Prostate gland (tissue), 2 donors: ENCODE data around the gene CENPW. TPM values are rescaled to one million over a fixed set of nuclear protein-coding genes. Genes with fewer than 3 reads are reported as not detected.

Experiments used
- DNase-seq: peaks from one replicate; pipeline ENCODE4 v3.0.0-alpha.2; 2019; ENCODE audit warnings: low spot score
- H3K27ac ChIP-seq, 2 donors: fragments of 200-600 bp; sonication (generic); 2 replicates each; pipeline ENCODE4 v1.5.1; 2017 to 2019
- H3K27me3 ChIP-seq: fragments of 200-600 bp; sonication (generic); replicated peaks from 2 replicates; pipeline ENCODE4 v1.5.1; 2019; ENCODE audit not compliant: insufficient read depth
- H3K36me3 ChIP-seq, 2 donors: fragments of 200-600 bp; sonication (generic); 1 replicate in 1 of 2; 2 replicates in 1 of 2; pipeline versions ENCODE4 v1.5.1 to v1.8.1; 2017 to 2019
- H3K4me1 ChIP-seq: fragments of 200-600 bp; sonication (generic); replicated peaks from 2 replicates; pipeline ENCODE4 v1.5.1; 2019
- H3K4me3 ChIP-seq, 2 donors: fragments of 200-600 bp; sonication (generic); 2 replicates each; pipeline ENCODE4 v1.5.1; 2017 to 2019
- H3K9me3 ChIP-seq: fragments of 200-600 bp; sonication (generic); 2 replicates; pipeline ENCODE4 v1.5.1; 2017
- POLR2A ChIP-seq: fragments of 450-650 bp; IDR thresholded peaks from one replicate; pipeline ENCODE4 v1.6.1; 2016; ENCODE audit warnings: antibody characterized with exemption, mild to moderate bottlenecking
- POLR2AphosphoS5 ChIP-seq: sonication (generic); formaldehyde crosslinking; IDR thresholded peaks from one replicate; pipeline ENCODE4 v1.6.1; 2017; ENCODE audit warnings: antibody characterized with exemption
- WGBS: methylation state at CpG from one replicate; pipeline ENCODE4 v1.1.5; 2018; 5-methylcytosine and 5-hydroxymethylcytosine counted together
- intact Hi-C: fragments of 100-400 bp; cut with DNase I; formaldehyde crosslinking; loops from one replicate; pipeline ENCODE4 v1.14.2; 2022
- total RNA-seq, 2 donors: library from RNA; depleted of rRNA; stranded (reverse); fragments of >200 nt; gene quantifications; one replicate each; pipeline ENCODE4 v1.1.0, GENCODE V29; 2016
- TF ChIP-seq, protein P1 (sequence below), 4 experiments: fragments of 200-600 bp in 2 of 4; fragments of 450-650 bp in 2 of 4; sonication (generic) in 2 of 4; IDR thresholded peaks; 1 replicate in 3 of 4; 2 replicates in 1 of 4; pipeline ENCODE4 v1.5.1; 2016 to 2019; ENCODE audit warnings: antibody characterized with exemption in 4 of 4, mild to moderate bottlenecking in 2 of 4, moderate library complexity in 2 of 4

Gene CENPW
- 1 to 10 TPM in 1 of 2 donors, not detected in 1; 2.1 TPM for total RNA-seq

DNA sequence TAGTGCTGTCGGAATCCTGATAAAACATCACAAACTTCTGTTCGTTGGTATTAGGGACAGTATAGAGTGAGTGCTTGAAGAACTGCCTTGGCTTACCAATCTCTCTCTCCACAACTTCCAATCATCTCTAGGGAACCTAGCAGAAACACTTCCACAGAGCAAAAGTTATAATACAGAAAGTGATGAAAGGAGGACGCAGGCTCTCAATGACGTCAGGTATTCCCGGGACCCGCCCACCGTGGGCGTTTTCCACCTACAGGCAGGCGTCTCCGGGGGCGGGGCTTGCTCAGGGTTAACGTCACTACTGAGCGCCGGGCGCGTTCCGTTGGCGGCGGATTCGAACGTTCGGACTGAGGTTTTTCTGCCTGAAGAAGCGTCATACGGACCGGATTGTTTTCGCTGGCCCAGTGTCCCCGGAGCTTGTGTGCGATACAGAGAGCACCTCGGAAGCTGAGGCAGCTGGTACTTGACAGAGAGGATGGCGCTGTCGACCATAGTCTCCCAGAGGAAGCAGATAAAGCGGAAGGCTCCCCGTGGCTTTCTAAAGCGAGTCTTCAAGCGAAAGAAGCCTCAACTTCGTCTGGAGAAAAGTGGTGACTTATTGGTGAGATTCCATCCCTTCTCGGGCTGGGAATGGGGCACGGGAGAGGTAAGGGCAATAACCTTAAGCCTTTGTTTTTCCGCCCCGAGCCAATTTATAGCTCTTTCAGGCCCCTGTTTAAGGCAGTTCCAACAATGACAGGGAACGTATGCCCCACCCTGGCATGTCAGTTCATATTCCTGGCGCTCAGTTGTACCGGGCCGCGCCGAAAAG is at the start of gene CENPW:
Gene CENPW (plus strand): TSS at position 320 of the 814 bp plus-strand sequence. CDS start 159 bp downstream, at position 479.
- H3K9me3 ChIP-seq: no peaks in the 10 kb centered on the region
- TF ChIP-seq, protein P1, sequence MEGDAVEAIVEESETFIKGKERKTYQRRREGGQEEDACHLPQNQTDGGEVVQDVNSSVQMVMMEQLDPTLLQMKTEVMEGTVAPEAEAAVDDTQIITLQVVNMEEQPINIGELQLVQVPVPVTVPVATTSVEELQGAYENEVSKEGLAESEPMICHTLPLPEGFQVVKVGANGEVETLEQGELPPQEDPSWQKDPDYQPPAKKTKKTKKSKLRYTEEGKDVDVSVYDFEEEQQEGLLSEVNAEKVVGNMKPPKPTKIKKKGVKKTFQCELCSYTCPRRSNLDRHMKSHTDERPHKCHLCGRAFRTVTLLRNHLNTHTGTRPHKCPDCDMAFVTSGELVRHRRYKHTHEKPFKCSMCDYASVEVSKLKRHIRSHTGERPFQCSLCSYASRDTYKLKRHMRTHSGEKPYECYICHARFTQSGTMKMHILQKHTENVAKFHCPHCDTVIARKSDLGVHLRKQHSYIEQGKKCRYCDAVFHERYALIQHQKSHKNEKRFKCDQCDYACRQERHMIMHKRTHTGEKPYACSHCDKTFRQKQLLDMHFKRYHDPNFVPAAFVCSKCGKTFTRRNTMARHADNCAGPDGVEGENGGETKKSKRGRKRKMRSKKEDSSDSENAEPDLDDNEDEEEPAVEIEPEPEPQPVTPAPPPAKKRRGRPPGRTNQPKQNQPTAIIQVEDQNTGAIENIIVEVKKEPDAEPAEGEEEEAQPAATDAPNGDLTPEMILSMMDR (IDR thresholded peaks at IDR 0.05): no peak
- TF ChIP-seq POLR2AphosphoS5: peak; percentile 83
- peak within 1 kb of the TSS; percentile 22 to 34 for H3K27ac ChIP-seq
- H3K4me3 ChIP-seq: peak within 1 kb of the TSS; percentile 39 to 45
- intact Hi-C loops: loop anchor here (10.0 kb wide), 1 partner anchor 165 kb away; no protein-coding TSS in a partner anchor
- no peaks in the 10 kb centered on the region for H3K27me3 ChIP-seq
- peaks cover 8% of the 10 kb centered on the region for H3K4me1 ChIP-seq
- DNase-seq: peak; percentile 75
- 3% methylated on average over 46 of the region's 46 CpGs for WGBS
- H3K36me3 ChIP-seq: no peaks in the 10 kb centered on the region

DNA sequence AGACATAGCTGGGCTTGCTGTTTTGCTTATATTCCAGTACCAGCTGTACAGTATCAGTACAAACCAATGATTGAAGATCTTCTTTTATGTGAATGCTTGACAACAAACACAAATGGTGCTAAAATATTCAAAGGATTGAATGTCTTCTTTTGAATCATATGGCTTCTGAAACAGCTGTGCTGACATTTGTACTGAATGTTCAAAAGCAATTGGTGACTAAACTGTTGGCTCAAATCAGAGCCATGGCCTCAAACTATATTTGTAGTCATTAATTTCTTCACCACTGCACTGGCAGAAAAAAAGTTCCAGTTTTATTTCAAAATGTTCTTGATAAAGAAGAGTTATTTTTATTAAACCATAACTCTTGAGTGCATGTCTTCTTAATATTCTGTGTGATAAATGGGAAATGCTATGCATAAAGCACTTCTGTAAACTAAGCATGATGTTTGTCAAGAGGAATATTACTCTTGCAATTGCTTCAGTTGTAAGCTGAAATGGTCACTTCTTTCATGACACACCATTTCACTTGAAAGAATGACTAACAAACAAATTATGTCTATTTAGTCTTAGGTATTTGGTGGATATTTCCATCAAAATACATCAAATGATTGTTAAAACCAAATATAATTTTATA is 45.9 kb upstream of the CENPW start:
- H3K9me3 ChIP-seq: no peaks in the 10 kb centered on the region
- H3K27me3 ChIP-seq: no peaks in the 10 kb centered on the region
- no peak overlapping the region for H3K27ac ChIP-seq
- no peak overlapping the region for H3K4me3 ChIP-seq
- no peak for DNase-seq
- intact Hi-C loops: no loop called here
- no peak for TF ChIP-seq POLR2AphosphoS5
- no peak for TF ChIP-seq POLR2A
- TF ChIP-seq, protein P1 (IDR thresholded peaks at IDR 0.05): no peak
- H3K4me1 ChIP-seq: no peaks in the 10 kb centered on the region
- no peaks in the 10 kb centered on the region for H3K36me3 ChIP-seq

DNA sequence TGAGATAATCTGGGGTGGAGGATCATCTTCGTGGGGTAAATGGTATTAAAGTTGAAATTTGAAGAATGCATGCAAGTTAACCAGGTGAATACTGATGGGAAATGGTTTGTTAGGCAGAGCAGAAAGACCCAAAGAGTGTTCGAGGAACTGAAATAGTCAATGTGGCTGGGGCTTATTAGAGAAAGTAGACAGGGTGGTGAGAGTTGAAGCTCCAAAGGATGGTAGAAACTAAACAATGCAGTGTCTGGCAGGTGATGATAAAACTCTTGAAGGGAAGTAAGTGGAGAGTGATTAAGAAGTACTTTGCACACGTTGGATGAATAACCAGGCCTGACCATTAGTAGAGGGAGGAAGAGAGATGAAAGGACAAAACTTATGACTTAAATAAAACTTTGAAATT is 39.8 kb upstream of the CENPW start:
- H3K9me3 ChIP-seq: no peaks in the 10 kb centered on the region
- H3K27ac ChIP-seq: no peak overlapping the region
- intact Hi-C loops: no loop called here
- 59% methylated on average over 3 of the region's 3 CpGs for WGBS
- no peaks in the 10 kb centered on the region for H3K4me1 ChIP-seq
- TF ChIP-seq POLR2A (no peak), POLR2AphosphoS5 (no peak)
- TF ChIP-seq, protein P1 (IDR thresholded peaks at IDR 0.05): no peak
- H3K27me3 ChIP-seq: no peaks in the 10 kb centered on the region
- no peaks in the 10 kb centered on the region for H3K36me3 ChIP-seq
- DNase-seq: no peak
- no peak overlapping the region for H3K4me3 ChIP-seq

DNA sequence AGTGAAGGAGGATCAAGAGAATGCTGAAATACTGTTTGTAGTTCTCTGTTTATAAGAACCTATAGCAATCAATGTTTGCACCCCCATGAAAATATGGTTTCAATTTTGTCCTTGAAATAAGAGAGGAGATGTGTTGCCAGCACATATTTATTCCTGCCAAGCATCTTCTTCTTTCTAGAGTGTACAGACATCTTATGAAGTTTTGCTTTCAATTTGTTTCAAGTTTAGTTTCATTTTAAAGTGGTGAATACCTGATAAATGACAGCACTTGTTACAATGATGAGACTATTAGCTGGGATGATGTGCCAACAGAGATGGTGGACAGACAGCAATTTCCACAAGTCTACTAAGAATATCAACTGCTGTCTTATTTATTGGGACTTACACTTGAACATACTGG is 39.2 kb upstream of the CENPW start:
- no peak overlapping the region for H3K27ac ChIP-seq
- no peaks in the 10 kb centered on the region for H3K36me3 ChIP-seq
- TF ChIP-seq, protein P1 (IDR thresholded peaks at IDR 0.05): no peak
- H3K27me3 ChIP-seq: no peaks in the 10 kb centered on the region
- no peaks in the 10 kb centered on the region for H3K4me1 ChIP-seq
- H3K9me3 ChIP-seq: no peaks in the 10 kb centered on the region
- intact Hi-C loops: no loop called here
- no peak overlapping the region for H3K4me3 ChIP-seq
- DNase-seq: no peak

DNA sequence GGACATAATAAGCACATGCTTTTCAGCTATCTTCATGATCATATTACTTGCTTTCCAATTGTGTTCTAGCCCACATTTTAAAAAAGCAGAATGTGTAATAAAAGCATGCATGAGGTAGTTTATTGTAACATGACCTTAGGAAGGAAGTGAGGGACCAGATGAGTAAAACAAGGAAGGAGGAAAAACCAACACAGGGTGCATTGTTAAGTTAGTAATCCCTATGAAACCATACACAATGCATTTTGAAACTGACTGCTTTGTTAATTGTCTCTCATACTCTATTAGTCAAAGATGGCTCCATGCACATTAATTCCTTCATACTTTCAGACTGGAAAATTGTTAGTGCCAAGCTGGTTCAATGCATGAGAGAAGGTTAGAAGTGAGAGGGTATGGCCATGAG is 37.7 kb upstream of the CENPW start:
- intact Hi-C loops: no loop called here
- DNase-seq: no peak
- Histone ChIP-seq H3K9me3 (no peaks in the 10 kb centered on the region), H3K27me3 (no peaks in the 10 kb centered on the region), H3K36me3 (no peaks in the 10 kb centered on the region), H3K4me3 (no peak overlapping the region), H3K4me1 (no peaks in the 10 kb centered on the region), H3K27ac (no peak overlapping the region)
- TF ChIP-seq POLR2AphosphoS5: no peak
- TF ChIP-seq, protein P1 (IDR thresholded peaks at IDR 0.05): no peak
- TF ChIP-seq POLR2A: no peak
